Stimulated activated CD8-positive, alpha-beta memory T cell treated with anti-CD3 and anti-CD28 coated beads, Interleukin-12 subunit alpha, Interleukin-12 subunit beta, amount 100 ng/mL, for 4 hours (primary cell): ENCODE measurements around the gene OPA3.

ENCODE experiments used
- DNase-seq: peaks from one replicate; pipeline ENCODE4 v3.0.0-alpha.2; 2020; ENCODE audit warnings: low read depth

Gene OPA3

GRCh38 chr19:45598267-45599001 is 13.8 kb upstream of the OPA3 start:
- DNase-seq = no peak

- no peak for DNase-seq
Measured at GRCh38 chr19:45597425-45598111, 13.0 kb upstream of the OPA3 start.

GRCh38 chr19:45595814-45596213 is 11.2 kb upstream of the OPA3 start:
- no peak for DNase-seq

- no peak for DNase-seq
Measured at GRCh38 chr19:45593520-45593919, 8.9 kb upstream of the OPA3 start.

- DNase-seq = no peak
Measured at GRCh38 chr19:45592366-45592765, 7.8 kb upstream of the OPA3 start.

GRCh38 chr19:45591638-45592005 is 7.0 kb upstream of the OPA3 start:
- no peak for DNase-seq

GRCh38 chr19:45591004-45591637 is 6.5 kb upstream of the OPA3 start:
- no peak for DNase-seq

GRCh38 chr19:45590300-45591003 is 5.8 kb upstream of the OPA3 start:
- no peak for DNase-seq

GRCh38 chr19:45589768-45590167 is 5.2 kb upstream of the OPA3 start:
- DNase-seq = no peak

GRCh38 chr19:45587873-45588272 is 3.3 kb upstream of the OPA3 start:
- DNase-seq = no peak

GRCh38 chr19:45585158-45585577 is 566 bp upstream of the OPA3 start:
- DNase-seq = no peak

- DNase-seq = no peak
Measured at GRCh38 chr19:45581576-45581975, 3.0 kb downstream of the OPA3 start.

GRCh38 chr19:45578861-45579260 is 5.7 kb downstream of the OPA3 start:
- no peak for DNase-seq

- DNase-seq = no peak
Measured at GRCh38 chr19:45577111-45577905, 7.3 kb downstream of the OPA3 start.

- no peak for DNase-seq
Measured at GRCh38 chr19:45576682-45577081, 7.9 kb downstream of the OPA3 start.

- DNase-seq = no peak
Measured at GRCh38 chr19:45575216-45575615, 9.4 kb downstream of the OPA3 start.

GRCh38 chr19:45574526-45574925 is 10.1 kb downstream of the OPA3 start:
- no peak for DNase-seq

GRCh38 chr19:45571457-45572220 is 13.0 kb downstream of the OPA3 start:
- no peak for DNase-seq

GRCh38 chr19:45569619-45570421 is 14.8 kb downstream of the OPA3 start:
- no peak for DNase-seq

- no peak for DNase-seq
Measured at GRCh38 chr19:45568732-45569131, 15.9 kb downstream of the OPA3 start.
